ACC112 (cell line): ENCODE data around the gene CREB3L4.

Experiments
- H2AFZ ChIP-seq: fragments of 200-600 bp; sonication (generic); one replicate; pipeline ENCODE4 v1.6.0; 2017; ENCODE audit warnings: antibody characterized with exemption, low read length; ENCODE audit not compliant: unreplicated experiment
- H3K27ac ChIP-seq: fragments of 200-600 bp; sonication (generic); 2 replicates; pipeline ENCODE4 v1.5.1; 2014; ENCODE audit warnings: low read depth, mild to moderate bottlenecking, antibody characterized with exemption, low read length, moderate library complexity
- H3K27me3 ChIP-seq: fragments of 200-600 bp; sonication (generic); 2 replicates; pipeline ENCODE4 v1.6.1; 2014; ENCODE audit warnings: mild to moderate bottlenecking, antibody characterized with exemption, low read length, moderate library complexity, mixed read lengths; ENCODE audit not compliant: insufficient read depth
- H3K36me3 ChIP-seq: fragments of 200-600 bp; sonication (generic); 2 replicates; pipeline ENCODE4 v1.6.1; 2016; ENCODE audit warnings: mild to moderate bottlenecking, antibody characterized with exemption, low read length, moderate library complexity, mixed read lengths; ENCODE audit not compliant: insufficient read depth
- H3K4me1 ChIP-seq: fragments of 200-600 bp; sonication (generic); one replicate; pipeline ENCODE4 v1.6.1; 2016; ENCODE audit warnings: low read length, mixed read lengths; ENCODE audit not compliant: insufficient read depth, unreplicated experiment, control insufficient read depth
- H3K4me3 ChIP-seq: fragments of 200-600 bp; sonication (generic); 2 replicates; pipeline ENCODE4 v1.5.1; 2014; ENCODE audit warnings: mild to moderate bottlenecking, low read depth, low read length
- H3K79me2 ChIP-seq: fragments of 200-600 bp; sonication (generic); one replicate; pipeline ENCODE4 v1.6.0; 2016; ENCODE audit warnings: low read length; ENCODE audit not compliant: control insufficient read depth, unreplicated experiment, insufficient read depth

Gene CREB3L4

DNA sequence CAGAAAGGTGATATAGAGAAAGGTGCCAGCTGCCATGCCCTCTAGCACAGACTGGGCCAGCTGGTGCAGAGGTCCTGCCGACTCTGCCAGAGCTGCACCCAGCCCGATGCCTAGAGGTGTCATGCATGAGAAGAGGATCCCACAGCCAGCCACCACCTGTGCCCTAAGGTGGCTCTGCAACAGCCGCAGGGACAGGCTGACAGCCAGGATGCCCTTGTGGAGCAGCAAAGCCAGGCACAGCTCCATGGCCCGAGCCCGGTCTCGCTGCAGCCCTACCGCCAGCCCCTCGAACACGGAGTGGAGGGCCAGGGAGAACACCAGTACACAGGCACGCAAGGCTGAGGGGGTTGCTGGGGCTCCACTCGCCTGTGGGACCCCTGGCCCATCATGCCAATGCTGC lies 7.5 kb upstream of the CREB3L4 start:
- Histone ChIP-seq H3K36me3 (no peaks in the 10 kb centered on the region), H3K27me3 (no peaks in the 10 kb centered on the region), H3K4me3 (no peak overlapping the region), H2AFZ (no peak overlapping the region), H3K27ac (no peak overlapping the region), H3K79me2 (peaks cover 47% of the 10 kb centered on the region), H3K4me1 (peaks cover 27% of the 10 kb centered on the region)

DNA sequence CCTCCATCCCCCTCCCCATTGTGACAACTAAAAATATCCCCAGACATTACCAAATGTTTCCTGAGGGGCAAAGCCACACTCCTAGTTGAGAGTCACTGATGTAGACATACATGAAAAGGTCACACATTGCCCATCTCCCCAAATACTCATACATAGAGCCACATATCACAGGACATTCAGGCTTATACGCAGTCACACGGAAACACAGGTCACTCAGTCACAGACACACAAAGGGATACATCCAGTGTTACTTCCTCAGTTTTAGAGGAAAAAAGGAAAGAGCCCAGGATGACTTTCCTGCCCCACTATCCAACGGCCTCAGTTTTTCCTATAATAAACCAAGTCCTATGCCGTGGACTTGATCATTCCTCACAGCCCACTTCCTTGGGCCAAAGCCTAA lies 6.3 kb upstream of the CREB3L4 start:
- peaks cover 28% of the 10 kb centered on the region for H3K4me1 ChIP-seq
- H3K27me3 ChIP-seq, result no peaks in the 10 kb centered on the region
- H3K79me2 ChIP-seq, result peaks cover 46% of the 10 kb centered on the region
- H2AFZ ChIP-seq, result no peak overlapping the region
- peak overlapping the region; percentile 89 for H3K4me3 ChIP-seq
- no peak overlapping the region for H3K27ac ChIP-seq
- no peaks in the 10 kb centered on the region for H3K36me3 ChIP-seq

DNA sequence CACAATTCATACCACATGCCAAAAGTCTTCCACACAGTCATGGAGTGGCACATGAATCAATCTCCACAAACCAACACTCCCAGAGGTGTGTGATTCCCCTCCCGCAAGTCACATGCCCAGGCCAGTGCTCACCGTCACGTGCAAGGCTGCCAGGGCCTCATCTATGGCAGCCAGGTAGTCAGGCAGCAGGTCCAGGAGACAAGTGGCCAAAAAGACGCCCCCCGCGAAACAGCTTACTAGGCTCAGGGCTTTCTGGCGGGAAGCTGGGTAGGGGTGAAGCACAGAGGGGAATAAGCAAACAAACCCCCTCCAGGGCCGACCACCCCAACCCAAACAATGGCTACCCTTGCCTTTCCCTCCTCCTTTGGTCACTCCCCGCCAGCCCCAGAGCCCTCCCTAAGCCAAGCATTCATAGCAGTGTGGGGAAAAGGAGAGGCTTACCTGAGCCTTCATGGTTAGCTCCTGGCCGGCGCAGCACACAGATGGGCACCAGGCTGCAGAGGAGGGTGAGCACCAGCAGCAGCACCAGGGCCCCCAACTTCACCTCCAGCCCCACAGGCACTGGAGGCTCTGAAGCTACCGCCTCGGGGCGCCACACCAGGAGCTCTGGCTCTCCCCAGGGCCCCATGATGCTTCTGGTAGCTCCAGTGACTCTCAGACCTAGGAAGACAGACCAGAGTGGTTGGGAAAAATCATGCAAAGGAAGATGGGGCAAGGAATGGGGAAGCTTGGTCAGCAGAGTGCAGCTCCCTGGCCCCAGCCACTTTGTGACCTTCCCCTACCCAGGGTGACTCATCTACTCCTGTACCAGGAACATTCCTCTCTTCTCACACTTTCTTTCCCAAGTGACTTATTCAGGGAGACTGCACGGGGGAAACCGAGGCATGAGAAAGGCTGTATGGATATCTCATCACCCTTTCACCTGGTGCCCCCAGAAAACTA lies 5.3 kb upstream of the CREB3L4 start:
- H3K27me3 ChIP-seq, result no peaks in the 10 kb centered on the region
- peak overlapping the region; percentile 86 for H3K27ac ChIP-seq
- H3K4me3 ChIP-seq, result peak overlapping the region; percentile 89
- H3K79me2 ChIP-seq, result peaks cover 36% of the 10 kb centered on the region
- H2AFZ ChIP-seq, result peak overlapping the region; percentile 48
- H3K36me3 ChIP-seq, result no peaks in the 10 kb centered on the region
- H3K4me1 ChIP-seq, result peaks cover 21% of the 10 kb centered on the region

DNA sequence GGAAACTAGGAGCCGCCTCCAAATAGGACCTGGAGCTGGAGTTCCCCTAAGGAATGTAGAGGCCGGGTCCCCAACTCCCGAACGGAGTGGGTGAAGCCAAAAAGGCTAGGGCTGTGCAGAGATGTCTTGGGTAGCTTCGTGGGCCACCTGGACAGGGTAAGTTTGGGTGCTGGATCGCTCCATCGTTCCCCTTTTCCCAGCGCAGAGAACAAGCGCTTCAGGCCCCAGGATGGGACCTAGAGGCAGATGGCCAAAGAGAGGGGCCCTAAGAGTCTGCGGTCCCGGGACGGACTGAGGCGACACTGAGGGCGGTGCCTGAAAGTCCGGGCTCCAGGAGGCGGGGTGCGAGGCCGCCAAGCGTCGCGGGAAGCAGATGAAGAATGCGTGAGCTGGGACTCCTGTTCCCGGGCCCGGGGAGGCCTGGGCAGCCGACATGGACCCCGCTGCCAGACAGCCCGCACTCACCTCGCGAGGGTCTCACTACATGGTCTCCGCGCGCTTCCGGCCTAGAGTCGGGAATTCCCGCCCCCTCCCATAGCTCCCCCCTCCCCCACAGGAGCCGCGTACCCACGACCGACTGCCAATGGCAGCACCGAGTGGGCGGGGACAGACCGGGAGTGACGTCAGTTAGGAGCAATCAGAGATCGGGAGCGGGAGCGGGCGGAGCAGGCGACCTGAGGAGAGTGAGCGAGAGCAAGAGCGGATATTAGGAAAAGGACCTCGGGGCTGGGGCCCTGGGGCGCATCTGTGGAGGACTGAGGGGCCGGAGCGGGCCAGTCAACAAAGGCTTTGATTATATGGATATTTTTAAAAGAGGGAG lies 4.5 kb upstream of the CREB3L4 start, which contains the start of gene SLC39A1:
TSS of gene SLC39A1 (minus strand) at position 508 of the 820 bp plus-strand sequence. CDS start 822 bp downstream, outside the sequence.
- H3K36me3 ChIP-seq, result no peaks in the 10 kb centered on the region
- H3K27me3 ChIP-seq, result no peaks in the 10 kb centered on the region
- peak within 1 kb of the TSS; percentile 89 for H3K4me3 ChIP-seq
- H3K79me2 ChIP-seq, result peaks cover 27% of the 10 kb centered on the region
- peaks cover 21% of the 10 kb centered on the region for H3K4me1 ChIP-seq
- H3K27ac ChIP-seq, result peak within 1 kb of the TSS; percentile 86
- H2AFZ ChIP-seq, result peak within 1 kb of the TSS; percentile 48

DNA sequence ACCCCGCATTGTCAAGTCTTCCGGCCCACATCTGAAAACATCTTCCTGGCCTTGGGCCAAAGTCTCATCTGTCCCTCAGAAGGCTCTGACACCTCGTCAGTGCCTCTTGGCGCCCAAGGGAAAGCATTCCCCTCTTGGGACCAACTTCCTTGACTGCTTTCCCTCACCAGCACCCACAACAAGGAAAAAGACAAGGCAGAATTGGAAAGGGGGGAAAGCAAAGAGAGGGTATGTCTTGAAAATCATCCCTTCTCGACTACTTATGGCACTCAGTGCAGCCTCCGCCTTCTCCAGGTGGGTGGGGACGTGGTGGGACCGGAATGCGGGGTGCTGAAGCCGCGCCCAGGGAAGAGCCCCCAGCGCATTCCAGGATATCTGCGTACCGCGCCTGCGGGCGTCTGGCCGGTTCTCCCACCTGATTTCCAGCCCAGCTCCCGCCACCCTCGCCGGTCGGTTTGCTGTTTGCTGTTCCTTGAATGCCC lies 3.8 kb upstream of the CREB3L4 start:
- H3K79me2 ChIP-seq, result peaks cover 27% of the 10 kb centered on the region
- H3K27ac ChIP-seq, result peak overlapping the region; percentile 86
- peak overlapping the region; percentile 16 for H2AFZ ChIP-seq
- H3K36me3 ChIP-seq, result no peaks in the 10 kb centered on the region
- H3K4me1 ChIP-seq, result peaks cover 25% of the 10 kb centered on the region
- H3K27me3 ChIP-seq, result no peaks in the 10 kb centered on the region
- peak overlapping the region; percentile 89 for H3K4me3 ChIP-seq

DNA sequence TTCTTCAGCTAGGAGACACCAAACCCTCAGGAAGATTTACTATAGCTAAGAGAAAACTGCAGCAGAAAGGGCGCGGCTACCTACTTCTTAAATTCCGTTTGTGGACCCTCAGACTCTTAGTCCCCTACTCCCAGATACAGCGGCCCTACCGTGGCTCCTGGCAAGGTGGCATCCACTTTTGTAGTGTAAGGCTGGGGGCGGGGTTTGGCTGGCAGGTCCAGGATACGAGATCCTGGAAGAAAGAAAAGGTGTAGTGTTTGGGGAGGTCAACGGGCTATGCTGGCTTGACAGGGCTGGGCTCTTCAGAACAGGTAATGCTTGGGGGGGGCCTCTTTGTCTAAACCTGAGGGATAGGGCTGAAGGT lies 280 bp downstream of the CREB3L4 start:
- Histone ChIP-seq H3K4me1 (peaks cover 11% of the 10 kb centered on the region), H3K79me2 (peaks cover 9% of the 10 kb centered on the region), H2AFZ (peak overlapping the region; percentile 78), H3K27ac (no peak overlapping the region), H3K36me3 (no peaks in the 10 kb centered on the region), H3K4me3 (peak overlapping the region; percentile 81), H3K27me3 (no peaks in the 10 kb centered on the region)

DNA sequence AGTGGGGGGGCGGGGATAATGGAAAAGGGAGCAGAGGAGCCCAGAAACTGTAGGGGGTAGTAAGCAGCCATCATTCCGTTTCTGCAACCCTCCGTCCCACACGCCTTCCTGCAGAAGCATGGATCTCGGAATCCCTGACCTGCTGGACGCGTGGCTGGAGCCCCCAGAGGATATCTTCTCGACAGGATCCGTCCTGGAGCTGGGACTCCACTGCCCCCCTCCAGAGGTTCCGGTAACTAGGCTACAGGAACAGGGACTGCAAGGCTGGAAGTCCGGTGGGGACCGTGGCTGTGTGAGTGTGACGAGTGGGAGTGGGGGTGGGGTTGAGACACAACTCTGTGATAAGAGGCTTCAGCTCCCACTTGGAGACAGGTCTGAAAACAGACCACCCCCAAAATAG lies 706 bp downstream of the CREB3L4 start:
- no peak overlapping the region for H3K27ac ChIP-seq
- H3K27me3 ChIP-seq, result no peaks in the 10 kb centered on the region
- no peaks in the 10 kb centered on the region for H3K36me3 ChIP-seq
- peaks cover 7% of the 10 kb centered on the region for H3K79me2 ChIP-seq
- H3K4me1 ChIP-seq, result peaks cover 11% of the 10 kb centered on the region
- peak overlapping the region; percentile 81 for H3K4me3 ChIP-seq
- peak overlapping the region; percentile 78 for H2AFZ ChIP-seq

DNA sequence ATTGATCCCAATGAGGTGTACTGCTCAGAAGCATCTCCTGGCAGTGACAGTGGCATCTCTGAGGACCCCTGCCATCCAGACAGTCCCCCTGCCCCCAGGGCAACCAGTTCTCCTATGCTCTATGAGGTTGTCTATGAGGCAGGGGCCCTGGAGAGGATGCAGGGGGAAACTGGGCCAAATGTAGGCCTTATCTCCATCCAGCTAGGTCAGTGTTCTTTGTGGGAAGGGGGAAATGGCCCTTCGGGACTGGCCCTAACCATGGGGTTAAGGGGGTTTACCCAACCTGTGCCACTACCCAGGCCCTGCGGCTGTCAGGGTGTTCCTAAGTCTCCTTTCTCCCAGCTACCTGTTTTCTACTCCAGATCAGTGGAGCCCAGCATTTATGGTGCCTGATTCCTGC lies 1.3 kb downstream of the CREB3L4 start:
- Histone ChIP-seq H3K79me2 (peaks cover 7% of the 10 kb centered on the region), H2AFZ (no peak overlapping the region), H3K4me1 (peaks cover 11% of the 10 kb centered on the region), H3K27ac (no peak overlapping the region), H3K27me3 (no peaks in the 10 kb centered on the region), H3K36me3 (0 out of 2 replicates have a peak, but pooled peaks cover under 1% of the 10 kb centered on the region), H3K4me3 (peak overlapping the region; percentile 81)

DNA sequence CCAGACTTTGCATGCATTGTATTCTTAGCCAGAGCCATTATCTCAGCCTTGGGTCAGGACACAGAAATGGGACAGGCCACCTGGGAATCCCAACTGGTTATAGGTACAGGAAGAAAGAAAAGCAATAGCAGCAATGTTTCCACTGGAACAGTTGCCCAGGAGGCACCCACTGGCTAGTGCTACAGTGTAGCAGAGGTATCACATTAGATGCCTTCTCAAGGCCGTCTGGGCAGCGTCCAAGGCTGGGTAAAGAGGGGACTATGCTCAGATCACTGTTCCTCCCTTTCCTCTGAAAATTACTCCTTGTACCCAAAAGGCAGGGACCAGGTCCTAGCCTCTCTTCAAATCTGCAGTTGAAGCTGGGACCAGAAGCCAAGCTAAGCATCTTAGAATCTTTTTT lies 2.6 kb downstream of the CREB3L4 start:
- Histone ChIP-seq H3K27me3 (no peaks in the 10 kb centered on the region), H3K36me3 (peaks cover 10% of the 10 kb centered on the region; the same call in 1 of the 2 replicates), H3K27ac (no peak overlapping the region), H3K4me3 (no peak overlapping the region), H2AFZ (no peak overlapping the region), H3K79me2 (peaks cover 7% of the 10 kb centered on the region), H3K4me1 (peaks cover 11% of the 10 kb centered on the region)

DNA sequence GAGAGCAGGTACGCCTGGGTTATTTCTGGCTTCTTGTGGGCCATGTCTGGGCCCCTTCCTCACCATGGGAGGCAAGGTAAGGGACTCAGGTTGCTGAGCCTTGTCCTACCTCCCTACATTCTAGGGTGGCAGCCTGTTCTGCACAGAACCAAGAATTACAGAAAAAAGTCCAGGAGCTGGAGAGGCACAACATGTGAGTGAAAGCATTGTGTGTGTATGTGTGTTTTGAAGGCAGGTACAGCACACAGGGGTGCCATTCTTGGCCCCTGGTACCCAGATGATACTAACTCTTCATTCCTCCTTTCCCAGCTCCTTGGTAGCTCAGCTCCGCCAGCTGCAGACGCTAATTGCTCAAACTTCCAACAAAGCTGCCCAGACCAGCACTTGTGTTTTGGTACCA lies 5.4 kb downstream of the CREB3L4 start:
- Histone ChIP-seq H3K36me3 (peaks cover 10% of the 10 kb centered on the region; the same call in 1 of the 2 replicates), H2AFZ (no peak overlapping the region), H3K27ac (no peak overlapping the region), H3K4me3 (no peak overlapping the region), H3K27me3 (no peaks in the 10 kb centered on the region), H3K79me2 (peaks cover 19% of the 10 kb centered on the region), H3K4me1 (peaks cover 18% of the 10 kb centered on the region)
